ENCODE data around the gene B3GAT3. TPM values are rescaled to one million over a fixed set of nuclear protein-coding genes. Genes with fewer than 3 reads are reported as not detected.

The B3GAT3 gene
- total and polyA plus RNA-seq, 8 donors: 5.2 to 50.8 (median 19.7) TPM

DNA sequence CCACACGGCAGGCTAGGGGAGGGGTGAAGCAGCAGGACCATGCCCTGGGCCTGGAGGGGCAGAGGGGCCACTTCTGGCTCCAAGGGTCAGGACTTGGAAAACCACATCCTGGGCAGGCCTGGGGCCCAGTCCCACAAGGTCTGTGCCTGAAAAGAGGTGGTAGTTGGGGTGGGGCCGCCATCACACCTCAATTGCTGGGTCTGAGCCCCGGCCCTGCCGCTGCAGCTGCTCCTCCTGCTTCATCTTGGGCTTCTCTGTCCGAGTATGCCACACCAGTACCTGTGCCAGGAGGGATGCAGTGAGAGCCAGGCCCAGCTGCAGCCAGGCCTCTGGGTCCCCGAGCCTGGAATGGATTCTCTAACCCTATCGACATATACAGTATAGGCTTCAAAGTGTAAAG is 6.3 kb downstream of the B3GAT3 start:
- no peak for DNase-seq
- TF ChIP-seq CTCF (IDR thresholded peaks at IDR 0.05) (no peak), POLR2A (IDR thresholded peaks at IDR 0.05) (no peak), POLR2AphosphoS5 (IDR thresholded peaks at IDR 0.05) (no peak), EP300 (IDR thresholded peaks at IDR 0.05) (no peak)
- intact Hi-C loops (cut with DNase I; ENCODE audit: low total_unique reads): no loop called here
- Histone ChIP-seq H3K27me3 (no peaks in the 10 kb centered on the region), H3K27ac (no peak overlapping the region), H3K9me3 (no peaks in the 10 kb centered on the region), H3K36me3 (peaks cover 6 to 44% (median 35%) of the 10 kb centered on the region in 4 donors), H3K4me3 (no peak overlapping the region), H3K4me1 (peaks cover 25 to 41% (median 30%) of the 10 kb centered on the region in 4 donors)
- 82 to 94% (median 85%) methylated on average over 3 to 7 of the region's 7 CpGs for WGBS, 5 donors

DNA sequence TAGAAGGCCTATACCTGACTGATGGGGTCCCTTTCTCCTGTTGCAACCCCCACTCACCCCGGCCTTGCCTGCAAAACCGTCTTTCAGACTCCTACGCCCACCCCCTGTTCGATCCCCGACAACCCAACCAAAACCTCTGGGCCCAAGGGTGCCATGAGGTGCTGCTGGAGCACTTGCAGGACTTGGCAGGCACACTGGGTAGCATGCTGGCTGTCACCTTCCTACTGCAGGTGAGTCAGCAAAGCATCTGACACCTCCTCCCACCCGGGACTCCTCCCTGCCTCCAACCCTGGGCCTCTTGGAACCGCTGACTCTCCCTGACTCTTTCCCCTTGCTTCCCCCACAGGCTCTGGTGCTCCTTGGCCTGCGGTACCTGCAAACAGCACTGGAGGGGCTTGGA is 7.5 kb downstream of the B3GAT3 start:
- intact Hi-C loops (cut with DNase I; ENCODE audit: low total_unique reads): no loop called here
- DNase-seq: peak; percentile 56 to 65
- Histone ChIP-seq H3K36me3 (peaks cover 13 to 56% (median 46%) of the 10 kb centered on the region in 4 donors), H3K9me3 (no peaks in the 10 kb centered on the region), H3K4me3 (no peak overlapping the region), H3K4me1 (peaks cover 20 to 36% (median 28%) of the 10 kb centered on the region in 4 donors), H3K27ac (peak overlapping the region in 4 of 5 donors; percentile 95 to 97 (median 96)), H3K27me3 (no peaks in the 10 kb centered on the region)
- WGBS, 5 donors: 61 to 74% (median 65%) methylated on average over 7 to 8 of the region's 8 CpGs
- TF ChIP-seq POLR2A (IDR thresholded peaks at IDR 0.05) (no peak), EP300 (IDR thresholded peaks at IDR 0.05) (no peak), POLR2AphosphoS5 (IDR thresholded peaks at IDR 0.05) (peak in 1 of 3 donors; percentile 23), CTCF (IDR thresholded peaks at IDR 0.05) (no peak)

- TF ChIP-seq POLR2AphosphoS5 (IDR thresholded peaks at IDR 0.05) (no peak), CTCF (IDR thresholded peaks at IDR 0.05) (no peak), EP300 (IDR thresholded peaks at IDR 0.05) (no peak), POLR2A (IDR thresholded peaks at IDR 0.05) (no peak)
- DNase-seq: peak in 1 of 2 donors; percentile 32
These were observed 8.5 kb downstream of the B3GAT3 start for GRCh38 chr11:62613291-62613778.

GRCh38 chr11:62612366-62613290 is 9.2 kb downstream of the B3GAT3 start, which contains the start of the genes EML3 and ROM1:
Gene EML3, minus strand, starts transcription at chr11:62612775. Its CDS starts 318 bp downstream, at chr11:62612457.
Gene ROM1, plus strand, starts transcription at chr11:62613257. Its CDS starts 25 bp downstream, at chr11:62613282.
- TF ChIP-seq EP300 (IDR thresholded peaks at IDR 0.05): no peak
- no peak for TF ChIP-seq POLR2A (IDR thresholded peaks at IDR 0.05)
- TF ChIP-seq POLR2AphosphoS5 (IDR thresholded peaks at IDR 0.05): peak in 2 of 3 donors; percentile 16 to 63
- peak in 5 of 7 experiments; percentile 26 to 99 (median 86) for TF ChIP-seq CTCF (IDR thresholded peaks at IDR 0.05)
- Histone ChIP-seq H3K27me3 (no peaks in the 10 kb centered on the region), H3K9me3 (no peaks in the 10 kb centered on the region), H3K4me3 (peak within 1 kb of the TSS; percentile 75 to 84 (median 76)), H3K36me3 (peaks cover 13 to 69% (median 57%) of the 10 kb centered on the region in 4 donors), H3K27ac (peak within 1 kb of the TSS; percentile 83 to 97 (median 96)), H3K4me1 (peaks cover 20 to 36% (median 28%) of the 10 kb centered on the region in 4 donors)
- peak; percentile 86 to 95 for DNase-seq
- intact Hi-C loops (cut with DNase I; ENCODE audit: low total_unique reads): no loop called here
- WGBS, 5 donors: 2 to 12% (median 5%) methylated on average over 11 to 78 of the region's 91 CpGs

More at GRCh38 chr11:62613291-62613778, 8.5 kb downstream of the B3GAT3 start:
- peak overlapping the region; percentile 75 to 84 (median 76) for H3K4me3 ChIP-seq
- peak overlapping the region; percentile 83 to 97 (median 96) for H3K27ac ChIP-seq
- no peaks in the 10 kb centered on the region for H3K9me3 ChIP-seq
- intact Hi-C loops (cut with DNase I; ENCODE audit: low total_unique reads): no loop called here
- WGBS, 5 donors: 27 to 47% (median 37%) methylated on average over 5 to 15 of the region's 15 CpGs
- H3K27me3 ChIP-seq: no peaks in the 10 kb centered on the region
- peaks cover 20 to 36% (median 28%) of the 10 kb centered on the region in 4 donors for H3K4me1 ChIP-seq
- H3K36me3 ChIP-seq: peaks cover 13 to 63% (median 51%) of the 10 kb centered on the region in 4 donors
